ENCODE measurements around the gene LNP1. TPM values are rescaled to one million over a fixed set of nuclear protein-coding genes. Genes with fewer than 3 reads are reported as not detected.
"Not testable (repeated sequence)": the region's sequence is repeated elsewhere in the genome, so short reads cannot be mapped to it uniquely, and the experiment has no call there.

The LNP1 gene, protein sequence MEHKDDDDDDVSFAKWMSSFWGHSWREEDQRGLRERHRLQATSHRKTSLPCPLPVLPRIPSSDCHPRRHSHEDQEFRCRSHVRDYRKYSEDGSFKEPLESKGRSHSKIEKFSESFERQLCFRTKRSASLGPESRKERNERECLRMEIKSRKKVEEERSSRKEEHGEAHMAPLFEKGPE
- 1 to 10 TPM; 2.6 to 5.3 (median 4.4) TPM for total RNA-seq
- polyA plus RNA-seq, result 1 to 10 TPM; 2.4 to 7.9 TPM
- long read RNA-seq, donor 1, transcript LNP1-201 (4 exons, 2,210 nt), result major isoform, 13 of 16 reads
- long read RNA-seq, donor 1, partial matches to known transcripts, result 0 of 16 reads
- long read RNA-seq, donor 1, other reads (novel, unspliced or antisense), result 3 of 16 reads
- long read RNA-seq, donor 2, result 0 reads
- long read RNA-seq, donor 3, transcript LNP1-201 (4 exons, 2,210 nt), result major isoform, 6 of 6 reads
- long read RNA-seq, donor 3, partial matches to known transcripts, result 0 of 6 reads
- long read RNA-seq, donor 3, other reads (novel, unspliced or antisense), result 0 of 6 reads

DNA sequence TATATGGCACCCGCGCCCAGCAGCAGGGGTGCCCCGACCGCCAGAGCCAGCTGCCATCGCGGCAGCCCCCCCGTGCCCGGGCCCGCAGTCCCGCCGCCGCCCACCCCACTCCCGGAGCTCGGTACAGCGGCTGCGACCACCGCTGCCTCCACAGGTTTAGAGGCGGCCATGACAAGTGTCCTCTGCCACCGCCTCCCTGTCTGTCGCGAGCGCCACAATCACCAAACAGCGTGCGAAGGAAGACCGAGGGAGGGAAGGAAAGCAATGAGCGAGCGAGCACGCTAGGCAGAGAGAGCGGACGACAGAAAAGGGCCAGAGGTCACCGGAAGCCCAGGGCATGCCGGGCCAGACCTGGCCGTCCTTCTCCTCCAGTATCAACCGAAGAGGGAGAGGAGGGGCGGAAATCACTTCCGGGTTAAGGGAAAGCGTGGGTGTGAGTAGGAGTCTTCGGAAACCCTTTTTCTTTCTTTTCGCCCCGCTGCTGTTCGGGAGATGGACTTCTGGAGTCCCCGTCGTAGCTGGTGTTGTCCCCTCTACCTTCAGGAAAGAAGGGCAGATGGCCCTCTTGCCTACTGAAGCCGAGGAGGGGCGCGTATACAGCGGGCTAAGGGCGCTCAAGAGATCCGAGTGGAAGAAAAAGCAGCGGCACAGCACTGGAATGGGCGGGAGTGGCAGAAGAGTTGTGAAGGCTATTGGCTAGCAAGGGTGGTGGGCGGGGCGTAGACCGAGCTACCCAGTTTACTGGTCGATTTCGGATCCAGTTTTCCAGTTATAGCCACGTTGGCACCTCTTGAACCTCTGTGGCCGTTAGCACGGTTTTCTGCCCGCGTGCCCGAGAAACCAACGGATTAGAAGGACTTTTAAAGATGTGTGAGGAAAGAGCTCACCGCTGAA lies at the start of gene LNP1, which contains the start of gene TOMM70:
LNP1 (plus strand) TSS at position 760 of the 894 bp plus-strand sequence. CDS start 28,191 bp downstream, outside the sequence.
TOMM70 (minus strand) TSS at position 310 of the 894 bp plus-strand sequence; CDS start at position 170, 140 bp downstream.
- Histone ChIP-seq H3K4me3 (peak within 1 kb of the TSS; percentile 91), H3K27me3 (no peaks in the 10 kb centered on the region), H3K9me3 (no peaks in the 10 kb centered on the region), H3K36me3 (no peaks in the 10 kb centered on the region), H3K4me1 (ENCODE audit: insufficient read depth) (peaks cover 13% of the 10 kb centered on the region), H3K27ac (peak within 1 kb of the TSS; percentile 33 to 89)
- 0% methylated on average over 63 to 64 of the region's 64 CpGs for WGBS, 3 donors
- peak; percentile 96 to 98 (median 97) for DNase-seq
- peak; percentile 66 for TF ChIP-seq POLR2A (IDR thresholded peaks at IDR 0.05)
- TF ChIP-seq, protein P1, sequence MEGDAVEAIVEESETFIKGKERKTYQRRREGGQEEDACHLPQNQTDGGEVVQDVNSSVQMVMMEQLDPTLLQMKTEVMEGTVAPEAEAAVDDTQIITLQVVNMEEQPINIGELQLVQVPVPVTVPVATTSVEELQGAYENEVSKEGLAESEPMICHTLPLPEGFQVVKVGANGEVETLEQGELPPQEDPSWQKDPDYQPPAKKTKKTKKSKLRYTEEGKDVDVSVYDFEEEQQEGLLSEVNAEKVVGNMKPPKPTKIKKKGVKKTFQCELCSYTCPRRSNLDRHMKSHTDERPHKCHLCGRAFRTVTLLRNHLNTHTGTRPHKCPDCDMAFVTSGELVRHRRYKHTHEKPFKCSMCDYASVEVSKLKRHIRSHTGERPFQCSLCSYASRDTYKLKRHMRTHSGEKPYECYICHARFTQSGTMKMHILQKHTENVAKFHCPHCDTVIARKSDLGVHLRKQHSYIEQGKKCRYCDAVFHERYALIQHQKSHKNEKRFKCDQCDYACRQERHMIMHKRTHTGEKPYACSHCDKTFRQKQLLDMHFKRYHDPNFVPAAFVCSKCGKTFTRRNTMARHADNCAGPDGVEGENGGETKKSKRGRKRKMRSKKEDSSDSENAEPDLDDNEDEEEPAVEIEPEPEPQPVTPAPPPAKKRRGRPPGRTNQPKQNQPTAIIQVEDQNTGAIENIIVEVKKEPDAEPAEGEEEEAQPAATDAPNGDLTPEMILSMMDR (IDR thresholded peaks at IDR 0.05), result no peak
- intact Hi-C loops (cut with DNase I), result loop anchor here in 2 of 4 donors (10.0 kb wide), 2 partner anchors 94 to 634 kb away; partner anchors contain the start of gene TMEM45A (in 1 of the 2)

GRCh38 chr3:100351770-100352169 lies 49.6 kb upstream of the LNP1 start:
- H3K36me3 ChIP-seq; H3K9me3 ChIP-seq; H3K4me1 ChIP-seq (ENCODE audit: insufficient read depth); DNase-seq; H3K27me3 ChIP-seq; H3K27ac ChIP-seq; intact Hi-C loops (cut with DNase I); H3K4me3 ChIP-seq: not testable (repeated sequence)
- WGBS, 3 donors, result 73 to 100% (median 94%) methylated on average over 1 to 2 of the region's 2 CpGs

GRCh38 chr3:100352296-100353231 lies 48.8 kb upstream of the LNP1 start:
- WGBS, 3 donors, result 95 to 96% (median 96%) methylated on average over 10 of the region's 10 CpGs
- DNase-seq, result no peak
- no peak for TF ChIP-seq POLR2A (IDR thresholded peaks at IDR 0.05)
- TF ChIP-seq, protein P1 (IDR thresholded peaks at IDR 0.05), result no peak
- TF ChIP-seq EP300 (IDR thresholded peaks at IDR 0.05), result no peak

GRCh38 chr3:100354850-100355249 lies 46.5 kb upstream of the LNP1 start:
- H3K36me3 ChIP-seq, result no peaks in the 10 kb centered on the region
- WGBS, 3 donors, result 63 to 78% (median 63%) methylated on average over 3 of the region's 3 CpGs
- TF ChIP-seq, protein P1 (IDR thresholded peaks at IDR 0.05), result no peak
- TF ChIP-seq EP300 (IDR thresholded peaks at IDR 0.05) (no peak), POLR2A (IDR thresholded peaks at IDR 0.05) (no peak)

More at GRCh38 chr3:100352296-100353231, 48.8 kb upstream of the LNP1 start:
- Histone ChIP-seq H3K36me3 (no peaks in the 10 kb centered on the region), H3K4me3 (no peak overlapping the region), H3K4me1 (ENCODE audit: insufficient read depth) (no peaks in the 10 kb centered on the region), H3K9me3 (no peaks in the 10 kb centered on the region), H3K27me3 (no peaks in the 10 kb centered on the region), H3K27ac (no peak overlapping the region)
- intact Hi-C loops (cut with DNase I), result no loop called here

More at GRCh38 chr3:100354850-100355249, 46.5 kb upstream of the LNP1 start:
- no peaks in the 10 kb centered on the region for H3K27me3 ChIP-seq
- H3K4me3 ChIP-seq, result no peak overlapping the region
- H3K9me3 ChIP-seq, result no peaks in the 10 kb centered on the region
- intact Hi-C loops (cut with DNase I), result no loop called here
- no peak for DNase-seq
- H3K27ac ChIP-seq, result no peak overlapping the region
- no peaks in the 10 kb centered on the region for H3K4me1 ChIP-seq (ENCODE audit: insufficient read depth)

Data from ovary (tissue), 10 donors.